B cell (primary cell): ENCODE data around the gene KLHL34. TPM values are rescaled to one million over a fixed set of nuclear protein-coding genes. Genes with fewer than 3 reads are reported as not detected.

ENCODE experiments used
- ATAC-seq: fragments of 200-7000 bp; cut with Tn5 transposase; one replicate; pipeline ENCODE4 v1.10.0; 2021; ENCODE audit warnings: low read depth, mild to moderate bottlenecking, moderate number of reproducible peaks, moderate library complexity
- CTCF ChIA-PET: fragments of 350-600 bp; sonication (Branson Sonifier 250); formaldehyde crosslinking; loops from one replicate; lab custom pipeline; 2021; ENCODE audit warnings: antibody characterized with exemption, inconsistent platforms; lab: Charles Lee
- POLR2A ChIA-PET: fragments of 350-600 bp; sonication (Branson Sonifier 250); formaldehyde crosslinking; loops from one replicate; lab custom pipeline; 2021; ENCODE audit warnings: antibody characterized with exemption; lab: Charles Lee
- DNase-seq: peaks from one replicate; pipeline ENCODE4 v3.0.0; 2013
- H2AFZ ChIP-seq: 2 replicates; pipeline ENCODE4 v1.6.1; 2012; ENCODE audit warnings: mild to moderate bottlenecking, low read depth, low read length; ENCODE audit not compliant: insufficient read depth, poor library complexity, severe bottlenecking
- H3K27ac ChIP-seq, 2 donors: 1 replicate in 1 of 2; 2 replicates in 1 of 2; pipeline ENCODE4 v1.5.1; 2012 to 2013; ENCODE audit warnings: low read length in 2 of 2, mild to moderate bottlenecking in 2 of 2, moderate library complexity in 1 of 2
- H3K27me3 ChIP-seq, 4 experiments: fragments of 200-600 bp in 1 of 4; sonication (generic) in 1 of 4; replicated peaks in 1 of 4; 1 replicate in 2 of 4; 2 replicates in 2 of 4; pipeline versions ENCODE4 v1.6.1 to v1.7.0; 2013 to 2016; ENCODE audit warnings: low read length in 3 of 4, mild to moderate bottlenecking in 2 of 4, mixed read lengths in 1 of 4, moderate library complexity in 1 of 4; ENCODE audit not compliant: insufficient read depth in 4 of 4, control insufficient read depth in 3 of 4; ENCODE audit errors: control extremely low read depth in 1 of 4
- H3K36me3 ChIP-seq, 2 experiments: replicated peaks in 1 of 2; 1 replicate in 1 of 2; 2 replicates in 1 of 2; pipeline versions ENCODE4 v1.6.1 to v1.7.1; 2013; ENCODE audit warnings: low read length in 1 of 2; ENCODE audit not compliant: insufficient read depth in 2 of 2, control insufficient read depth in 1 of 2; ENCODE audit errors: control extremely low read depth in 1 of 2, extremely low read depth in 1 of 2
- H3K4me1 ChIP-seq, 2 donors: fragments of 200-600 bp in 1 of 2; sonication (generic) in 1 of 2; 1 replicate in 1 of 2; 2 replicates in 1 of 2; pipeline versions ENCODE4 v1.5.1 to v1.6.1; 2013 to 2017; ENCODE audit warnings: low read length in 2 of 2; ENCODE audit not compliant: control insufficient read depth in 2 of 2, insufficient read depth in 2 of 2
- H3K4me2 ChIP-seq: replicated peaks from 2 replicates; pipeline ENCODE3; 2012; ENCODE audit warnings: mild to moderate bottlenecking, low read depth, low read length; ENCODE audit not compliant: poor library complexity, severe bottlenecking
- H3K4me3 ChIP-seq, 5 experiments: fragments of 200-600 bp in 1 of 5; sonication (generic) in 1 of 5; 1 replicate in 3 of 5; 2 replicates in 2 of 5; pipeline versions ENCODE4 v1.5.1 to v1.7.0; 2011 to 2016; ENCODE audit warnings: low read length in 4 of 5, mild to moderate bottlenecking in 4 of 5, low read depth in 2 of 5, control low read depth in 1 of 5, moderate library complexity in 1 of 5; ENCODE audit not compliant: insufficient read depth in 1 of 5; ENCODE audit errors: control extremely low read depth in 1 of 5, extremely low read depth in 1 of 5
- H3K79me2 ChIP-seq: fragments of 200-600 bp; sonication (generic); one replicate; pipeline ENCODE4 v1.6.0; 2016; ENCODE audit warnings: low read length; ENCODE audit not compliant: control insufficient read depth, insufficient read depth
- H3K9ac ChIP-seq: fragments of 200-600 bp; sonication (generic); 2 replicates; pipeline ENCODE4 v1.6.1; 2017; ENCODE audit warnings: mild to moderate bottlenecking, low read length, moderate library complexity
- H3K9me3 ChIP-seq, 3 donors: one replicate each; pipeline versions ENCODE4 v1.6.1 to v1.7.1; 2013; ENCODE audit warnings: low read length in 2 of 3; ENCODE audit not compliant: control insufficient read depth in 2 of 3, insufficient read depth in 1 of 3; ENCODE audit errors: control extremely low read depth in 1 of 3
- H4K20me1 ChIP-seq: 2 replicates; pipeline ENCODE4 v1.6.0; 2012; ENCODE audit warnings: mild to moderate bottlenecking, low read length; ENCODE audit not compliant: insufficient read depth, control insufficient read depth, poor library complexity, severe bottlenecking
- H3K27ac Mint-ChIP-seq: one replicate; pipeline ENCODE4 v1.8.0; 2021; ENCODE audit warnings: mixed read lengths
- H3K27me3 Mint-ChIP-seq: one replicate; pipeline ENCODE4 v1.8.0; 2021; ENCODE audit warnings: mixed read lengths
- H3K4me1 Mint-ChIP-seq: one replicate; pipeline ENCODE4 v1.8.0; 2021; ENCODE audit warnings: mixed read lengths
- H3K4me3 Mint-ChIP-seq: one replicate; pipeline ENCODE4 v1.8.0; 2021; ENCODE audit warnings: mixed read lengths
- H3K9me3 Mint-ChIP-seq: one replicate; pipeline ENCODE4 v1.8.0; 2022; ENCODE audit warnings: mixed read lengths; ENCODE audit not compliant: insufficient read depth
- EZH2 ChIP-seq: IDR thresholded peaks from 2 replicates; pipeline ENCODE4 v1.6.1; 2012; ENCODE audit warnings: borderline replicate concordance, low read depth, mild to moderate bottlenecking, moderate library complexity, low read length; ENCODE audit not compliant: insufficient read depth, poor library complexity, severe bottlenecking
- WGBS: methylation state at CpG from one replicate; pipeline ENCODE4 v1.1.5; 2013; ENCODE audit warnings: missing lambda C conversion rate; ENCODE audit not compliant: insufficient coverage; 5-methylcytosine and 5-hydroxymethylcytosine counted together
- intact Hi-C: fragments of 100-400 bp; cut with micrococcal nuclease; formaldehyde crosslinking; loops from one replicate; pipeline ENCODE4 v1.10.0; 2022
- polyA plus RNA-seq: library from polyadenylated mRNA; depleted of rRNA; stranded (reverse); fragments of >200 nt; gene quantifications from 2 replicates; pipeline ENCODE4 v1.2.3, GENCODE V29; 2012
- total RNA-seq, 2 donors: library from RNA; stranded (reverse); fragments of 120-200 nt in 1 of 2; gene quantifications; 1 replicate in 1 of 2; 2 replicates in 1 of 2; pipeline versions ENCODE4 v1.2.3 to v1.2.4, GENCODE V29; 2013 to 2022
- TF ChIP-seq, protein P1 (sequence below): fragments of 200-600 bp; IDR thresholded peaks from one replicate; pipeline ENCODE4 v1.8.0; 2022; ENCODE audit warnings: antibody characterized with exemption, mild to moderate bottlenecking

The KLHL34 gene
- total and polyA plus RNA-seq, 2 donors (not counting 1 experiment from before 2014, with no cell fraction given): 0.59 TPM; not detected in 1

DNA sequence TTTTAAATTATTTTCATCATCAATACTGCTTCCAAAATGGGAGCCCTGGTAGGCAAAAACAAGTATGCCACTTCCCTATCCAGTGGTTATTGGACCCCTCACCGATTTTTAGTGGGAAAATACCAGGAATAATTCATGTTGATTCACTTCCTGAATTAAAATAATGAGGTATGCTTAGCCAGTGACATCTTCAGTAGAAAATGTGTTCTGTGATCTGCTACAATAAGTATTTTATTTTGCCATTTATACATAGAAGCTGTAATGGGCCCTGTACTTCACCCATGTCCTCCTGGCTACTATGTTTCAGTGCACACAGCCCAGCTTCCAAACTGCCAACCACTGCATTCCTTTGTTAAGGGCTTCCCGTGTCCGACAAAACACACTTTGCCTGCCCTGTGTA, 41.0 kb upstream of the KLHL34 start:
- Histone ChIP-seq H3K4me1 (peaks cover 7 to 9% of the 10 kb centered on the region in 2 donors), H3K4me2 (no peak overlapping the region), H3K27me3 (no peaks in the 10 kb centered on the region), H3K9me3 (no peaks in the 10 kb centered on the region), H2AFZ (no peak overlapping the region), H3K27ac (no peak overlapping the region), H3K4me3 (no peak overlapping the region), H3K36me3 (no peaks in the 10 kb centered on the region), H3K79me2 (no peaks in the 10 kb centered on the region), H3K9ac (no peak overlapping the region), H4K20me1 (no peaks in the 10 kb centered on the region)
- Mint-ChIP-seq H3K27ac (no peak overlapping the region), H3K4me3 (no peak overlapping the region), H3K9me3 (no peaks in the 10 kb centered on the region), H3K27me3 (no peaks in the 10 kb centered on the region), H3K4me1 (peaks cover 15% of the 10 kb centered on the region)
- ChIA-PET POLR2A (no interaction called here), CTCF (no interaction called here)
- intact Hi-C loops: no loop called here
- DNase-seq (no peak), ATAC-seq (no peak)
- no CpG with 5 or more reads among the region's 3 CpGs for WGBS
- TF ChIP-seq EZH2: no peak
- TF ChIP-seq, protein P1, sequence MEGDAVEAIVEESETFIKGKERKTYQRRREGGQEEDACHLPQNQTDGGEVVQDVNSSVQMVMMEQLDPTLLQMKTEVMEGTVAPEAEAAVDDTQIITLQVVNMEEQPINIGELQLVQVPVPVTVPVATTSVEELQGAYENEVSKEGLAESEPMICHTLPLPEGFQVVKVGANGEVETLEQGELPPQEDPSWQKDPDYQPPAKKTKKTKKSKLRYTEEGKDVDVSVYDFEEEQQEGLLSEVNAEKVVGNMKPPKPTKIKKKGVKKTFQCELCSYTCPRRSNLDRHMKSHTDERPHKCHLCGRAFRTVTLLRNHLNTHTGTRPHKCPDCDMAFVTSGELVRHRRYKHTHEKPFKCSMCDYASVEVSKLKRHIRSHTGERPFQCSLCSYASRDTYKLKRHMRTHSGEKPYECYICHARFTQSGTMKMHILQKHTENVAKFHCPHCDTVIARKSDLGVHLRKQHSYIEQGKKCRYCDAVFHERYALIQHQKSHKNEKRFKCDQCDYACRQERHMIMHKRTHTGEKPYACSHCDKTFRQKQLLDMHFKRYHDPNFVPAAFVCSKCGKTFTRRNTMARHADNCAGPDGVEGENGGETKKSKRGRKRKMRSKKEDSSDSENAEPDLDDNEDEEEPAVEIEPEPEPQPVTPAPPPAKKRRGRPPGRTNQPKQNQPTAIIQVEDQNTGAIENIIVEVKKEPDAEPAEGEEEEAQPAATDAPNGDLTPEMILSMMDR: no peak

DNA sequence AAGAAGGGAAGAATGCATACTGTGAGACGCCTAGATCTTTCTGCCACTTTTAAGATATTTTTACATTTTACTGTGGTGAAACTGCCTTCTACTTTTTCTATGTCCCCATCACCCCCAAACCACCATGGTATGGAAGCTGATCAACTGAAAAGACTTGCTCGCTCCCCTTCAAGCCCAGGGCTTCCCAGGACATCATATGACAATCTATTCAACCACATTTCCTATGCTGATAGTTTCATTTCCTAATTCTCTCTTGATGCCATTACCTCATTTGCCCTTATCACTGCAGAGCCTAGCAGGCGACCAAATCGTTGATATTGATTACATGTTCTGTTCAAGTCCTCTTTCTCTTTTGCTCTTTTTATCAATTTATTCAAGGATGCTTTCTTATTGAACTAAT, 40.1 kb upstream of the KLHL34 start:
- peak overlapping the region; percentile 14 for H3K4me3 Mint-ChIP-seq
- intact Hi-C loops: no loop called here
- Histone ChIP-seq H2AFZ (no peak overlapping the region), H3K36me3 (no peaks in the 10 kb centered on the region), H3K9me3 (no peaks in the 10 kb centered on the region), H3K9ac (no peak overlapping the region), H4K20me1 (no peaks in the 10 kb centered on the region), H3K4me3 (no peak overlapping the region), H3K27ac (no peak overlapping the region), H3K4me2 (no peak overlapping the region), H3K27me3 (no peaks in the 10 kb centered on the region), H3K4me1 (peaks cover 7 to 9% of the 10 kb centered on the region in 2 donors), H3K79me2 (no peaks in the 10 kb centered on the region)
- no peaks in the 10 kb centered on the region for H3K9me3 Mint-ChIP-seq
- no peak overlapping the region for H3K27ac Mint-ChIP-seq
- peak; percentile 66 for DNase-seq
- peaks cover 15% of the 10 kb centered on the region for H3K4me1 Mint-ChIP-seq
- ChIA-PET POLR2A (no interaction called here), CTCF (no interaction called here)
- TF ChIP-seq, protein P1: no peak
- TF ChIP-seq EZH2: no peak
- ATAC-seq: peak; percentile 57
- no peaks in the 10 kb centered on the region for H3K27me3 Mint-ChIP-seq
- 0% methylated on average over 1 of the region's 4 CpGs for WGBS
